Ishikawa (cell line): ENCODE measurements around the gene TASP1.

ENCODE experiments used
- CEBPB ChIP-seq: IDR thresholded peaks from 2 replicates; pipeline ENCODE4 v1.6.1; 2012
- CREB1 ChIP-seq: IDR thresholded peaks from 2 replicates; pipeline ENCODE4 v1.6.1; 2012; ENCODE audit warnings: low read depth
- EGR1 ChIP-seq: IDR thresholded peaks from 2 replicates; pipeline ENCODE4 v1.6.1; 2012
- EP300 ChIP-seq: IDR thresholded peaks from 2 replicates; pipeline ENCODE4 v1.6.1; 2012; ENCODE audit warnings: borderline replicate concordance
- FOXM1 ChIP-seq: IDR thresholded peaks from 2 replicates; pipeline ENCODE4 v1.6.1; 2012; ENCODE audit warnings: low read depth, borderline replicate concordance
- MAX ChIP-seq: IDR thresholded peaks from 2 replicates; pipeline ENCODE4 v1.6.1; 2012
- NFIC ChIP-seq: IDR thresholded peaks from 2 replicates; pipeline ENCODE4 v1.6.1; 2012
- RAD21 ChIP-seq: IDR thresholded peaks from 2 replicates; pipeline ENCODE4 v1.6.1; 2012; ENCODE audit warnings: low read depth
- REST ChIP-seq: IDR thresholded peaks from 2 replicates; pipeline ENCODE4 v1.6.1; 2012; ENCODE audit warnings: low read depth, mild to moderate bottlenecking
- TAF1 ChIP-seq: IDR thresholded peaks from 2 replicates; pipeline ENCODE4 v1.6.1; 2012; ENCODE audit warnings: low read depth, mild to moderate bottlenecking
- TCF12 ChIP-seq: IDR thresholded peaks from 2 replicates; pipeline ENCODE4 v1.6.1; 2012; ENCODE audit warnings: low read depth
- TEAD4 ChIP-seq: IDR thresholded peaks from 2 replicates; pipeline ENCODE4 v1.6.1; 2012
- USF1 ChIP-seq: IDR thresholded peaks from 2 replicates; pipeline ENCODE4 v1.6.1; 2012
- YY1 ChIP-seq: IDR thresholded peaks from 2 replicates; pipeline ENCODE4 v1.6.1; 2012; ENCODE audit warnings: low read depth
- ZBTB7A ChIP-seq: IDR thresholded peaks from 2 replicates; pipeline ENCODE4 v1.6.1; 2012; ENCODE audit warnings: low read depth

The TASP1 gene

GRCh38 chr20:13363473-13363872, 275.3 kb downstream of the TASP1 start:
- TF ChIP-seq TEAD4, result no peak
- TF ChIP-seq CEBPB, result no peak
- no peak for TF ChIP-seq RAD21

- no peak for TF ChIP-seq EP300
- no peak for TF ChIP-seq USF1
- TF ChIP-seq YY1, result no peak
- no peak for TF ChIP-seq NFIC
- no peak for TF ChIP-seq TEAD4
- no peak for TF ChIP-seq FOXM1
- TF ChIP-seq CEBPB, result no peak
- no peak for TF ChIP-seq CREB1
- no peak for TF ChIP-seq EGR1
- no peak for TF ChIP-seq RAD21
- no peak for TF ChIP-seq MAX
- no peak for TF ChIP-seq TCF12
- TF ChIP-seq ZBTB7A, result no peak
- no peak for TF ChIP-seq REST
Observed at GRCh38 chr20:13356591-13356990, 282.1 kb downstream of the TASP1 start.

- no peak for TF ChIP-seq TEAD4
- TF ChIP-seq FOXM1, result no peak
- no peak for TF ChIP-seq CREB1
- no peak for TF ChIP-seq ZBTB7A
- TF ChIP-seq YY1, result no peak
- no peak for TF ChIP-seq REST
- TF ChIP-seq USF1, result no peak
- TF ChIP-seq MAX, result no peak
- TF ChIP-seq TAF1, result no peak
- TF ChIP-seq TCF12, result no peak
- TF ChIP-seq EGR1, result no peak
- no peak for TF ChIP-seq NFIC
- no peak for TF ChIP-seq CEBPB
- no peak for TF ChIP-seq RAD21
- TF ChIP-seq EP300, result no peak
Observed at GRCh38 chr20:13355941-13356486, 282.7 kb downstream of the TASP1 start.

GRCh38 chr20:13355411-13355810, 283.3 kb downstream of the TASP1 start:
- no peak for TF ChIP-seq MAX
- TF ChIP-seq FOXM1, result no peak
- no peak for TF ChIP-seq USF1
- no peak for TF ChIP-seq TEAD4
- TF ChIP-seq EP300, result no peak
- TF ChIP-seq CREB1, result no peak
- no peak for TF ChIP-seq ZBTB7A
- no peak for TF ChIP-seq EGR1
- no peak for TF ChIP-seq RAD21
- no peak for TF ChIP-seq TCF12
- TF ChIP-seq TAF1, result no peak
- TF ChIP-seq REST, result no peak
- TF ChIP-seq CEBPB, result no peak
- no peak for TF ChIP-seq YY1
